HG03439 (cell line): ENCODE data around the gene EIF3I.

ENCODE experiments used
- ATAC-seq: cut with Tn5 transposase; IDR thresholded peaks from one replicate; pipeline ENCODE4 v1.9.1; 2021; ENCODE audit warnings: mild to moderate bottlenecking, moderate library complexity; ENCODE audit not compliant: unreplicated experiment

EIF3I gene

GRCh38 chr1:32228771-32229170 lies 6.6 kb downstream of the EIF3I start:
- ATAC-seq: no peak

DNA sequence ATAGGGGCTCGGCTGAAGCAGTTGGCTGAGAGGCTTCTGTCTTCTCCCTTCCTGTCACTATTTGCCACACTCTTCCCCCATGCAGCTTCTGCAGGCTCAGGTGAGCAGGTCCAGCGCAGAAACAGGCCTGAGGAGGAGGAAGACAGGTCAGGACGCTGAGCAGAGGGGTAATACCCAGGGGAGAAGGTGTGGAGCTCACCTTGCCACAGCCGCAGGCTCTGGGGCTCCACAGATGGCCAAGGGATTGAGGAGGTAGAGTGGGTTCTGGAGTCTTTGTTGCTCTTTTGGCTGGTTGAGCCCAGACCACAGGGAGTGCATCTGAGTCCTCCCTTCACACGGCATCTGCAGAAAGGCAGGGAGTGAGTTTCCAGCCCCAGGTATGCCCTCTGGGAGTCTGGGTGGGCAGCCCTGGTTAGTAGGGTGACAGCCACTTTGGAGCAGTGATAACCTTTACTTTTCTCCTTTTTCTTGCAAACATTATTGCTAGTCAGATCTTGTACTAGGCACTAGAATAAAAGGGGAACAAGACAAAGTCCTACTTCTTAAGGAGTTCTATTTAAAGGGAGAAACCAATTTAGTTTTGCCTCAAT lies 9.7 kb downstream of the EIF3I start:
- ATAC-seq: no peak

DNA sequence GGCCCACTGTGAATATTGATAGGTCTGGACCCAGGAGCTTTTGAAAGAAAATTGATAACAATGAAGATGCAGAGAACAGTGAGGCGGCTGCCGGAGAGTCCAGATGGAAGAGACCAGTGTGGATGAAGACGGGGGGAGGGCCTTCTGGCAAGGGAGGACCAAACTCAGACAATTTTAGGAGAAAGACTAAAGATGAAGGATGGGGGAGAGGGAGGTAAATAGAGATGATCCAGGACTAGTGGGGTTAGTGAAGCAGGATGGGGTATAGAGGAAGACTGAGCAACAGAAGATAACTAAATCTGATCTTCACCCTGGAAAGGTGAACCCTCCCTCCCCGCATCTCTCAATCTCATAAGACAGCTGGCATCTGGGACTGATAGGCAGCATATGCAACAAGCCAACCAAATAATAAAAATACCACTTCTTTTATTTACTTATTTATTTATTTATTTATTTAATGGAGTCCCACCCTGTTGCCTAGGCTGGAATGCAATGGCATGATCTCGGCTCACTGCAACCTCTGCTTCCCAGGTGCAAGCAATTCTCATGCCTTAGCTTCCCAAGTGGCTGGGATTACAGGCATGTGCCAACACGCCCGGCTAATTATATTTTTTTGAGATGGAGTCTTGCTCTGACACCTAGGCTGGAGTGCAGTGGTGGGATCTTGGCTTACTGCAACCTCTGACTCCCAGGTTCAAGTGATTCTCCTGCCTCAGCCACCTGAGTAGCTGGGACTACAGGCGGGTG lies 10.5 kb downstream of the EIF3I start:
- ATAC-seq: no peak

GRCh38 chr1:32234792-32235191 lies 12.6 kb downstream of the EIF3I start:
- ATAC-seq: no peak

- no peak for ATAC-seq
Observed at GRCh38 chr1:32239337-32239736, 17.1 kb downstream of the EIF3I start.

DNA sequence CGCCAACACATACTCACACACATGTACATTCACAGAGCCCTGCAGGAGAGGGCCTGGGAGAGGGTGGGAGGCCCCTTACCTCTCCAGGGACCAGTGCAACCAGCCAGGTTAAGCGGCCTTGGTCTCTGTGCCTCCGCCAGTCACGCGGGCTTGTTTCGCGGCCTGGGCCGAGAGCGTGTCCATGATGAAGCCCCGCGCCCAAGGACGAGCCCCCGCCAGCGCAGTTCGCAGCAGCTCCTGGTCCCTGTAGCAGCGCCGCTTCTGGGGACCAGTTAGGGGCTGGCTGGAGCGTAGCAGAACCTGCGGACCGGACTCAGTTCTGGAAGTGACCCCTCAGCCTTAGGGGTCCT lies 17.6 kb downstream of the EIF3I start:
- ATAC-seq: no peak

GRCh38 chr1:32240140-32240951 lies 18.1 kb downstream of the EIF3I start:
- no peak for ATAC-seq

- peak; percentile 45 for ATAC-seq
Observed at GRCh38 chr1:32241001-32241763, 19.0 kb downstream of the EIF3I start.

DNA sequence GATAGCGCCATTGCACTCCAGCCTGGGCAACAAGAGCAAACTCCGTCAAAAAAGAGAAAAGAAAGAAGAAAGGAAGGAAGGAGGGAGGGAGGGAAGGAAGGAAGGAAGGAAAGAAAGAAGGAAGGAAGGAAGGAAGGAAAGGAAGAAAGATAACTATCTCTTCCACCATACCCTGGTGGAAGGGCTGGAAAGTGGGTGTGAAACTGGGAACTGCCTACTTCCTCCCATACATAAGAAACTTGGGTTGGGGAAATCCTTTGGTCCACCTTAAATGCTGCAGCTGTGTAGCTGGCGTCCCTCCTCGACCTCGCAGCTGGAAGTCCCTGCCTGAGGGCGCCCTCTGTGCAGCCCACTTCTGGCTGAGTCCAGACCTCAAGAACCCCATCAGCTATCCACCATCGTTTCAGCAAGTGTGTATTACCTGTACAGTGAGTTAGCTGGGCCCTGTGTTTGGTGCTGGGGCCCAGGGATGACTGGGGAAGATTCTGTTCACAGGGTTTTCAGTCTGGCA lies 20.2 kb downstream of the EIF3I start:
- ATAC-seq: no peak

DNA sequence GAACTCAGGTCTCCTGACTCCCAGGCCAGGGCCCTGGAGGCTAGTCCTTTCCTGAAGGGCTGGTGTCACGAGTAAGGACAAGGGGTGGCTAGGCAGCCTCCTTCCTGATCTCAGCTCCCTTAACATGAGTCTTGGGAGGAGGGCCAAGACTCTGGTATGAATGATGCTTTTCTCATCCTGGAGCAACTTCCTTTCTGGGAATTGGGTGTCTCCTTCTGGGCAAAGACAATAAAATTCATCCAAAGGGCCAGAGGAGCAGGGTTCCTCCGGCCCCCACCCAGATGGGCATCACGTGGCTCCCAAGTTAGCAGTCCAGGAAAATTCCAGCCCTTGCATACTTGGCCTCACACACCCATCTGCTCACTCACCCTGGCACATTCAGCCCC lies 24.7 kb downstream of the EIF3I start, which contains the start of gene FAM167B:
Gene FAM167B, plus strand, starts transcription at position 335 of the 386 bp plus-strand sequence. CDS start 200 bp downstream, outside the sequence.
- no peak for ATAC-seq

DNA sequence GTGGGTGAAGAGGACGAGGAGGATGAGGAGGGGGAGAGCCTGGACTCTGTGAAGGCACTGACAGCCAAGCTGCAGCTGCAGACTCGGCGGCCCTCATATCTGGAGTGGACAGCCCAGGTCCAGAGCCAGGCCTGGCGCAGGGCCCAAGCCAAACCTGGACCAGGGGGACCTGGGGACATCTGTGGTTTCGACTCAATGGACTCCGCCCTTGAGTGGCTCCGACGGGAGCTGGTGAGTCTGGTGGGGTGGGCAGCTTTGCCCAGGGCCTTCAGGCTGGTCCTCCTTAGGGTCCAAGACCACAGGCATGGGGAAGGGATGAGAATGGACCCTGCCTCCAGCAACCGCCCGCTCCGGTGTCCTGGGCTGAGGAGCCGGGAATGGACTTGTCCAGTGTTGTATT lies 25.2 kb downstream of the EIF3I start:
- no peak for ATAC-seq

DNA sequence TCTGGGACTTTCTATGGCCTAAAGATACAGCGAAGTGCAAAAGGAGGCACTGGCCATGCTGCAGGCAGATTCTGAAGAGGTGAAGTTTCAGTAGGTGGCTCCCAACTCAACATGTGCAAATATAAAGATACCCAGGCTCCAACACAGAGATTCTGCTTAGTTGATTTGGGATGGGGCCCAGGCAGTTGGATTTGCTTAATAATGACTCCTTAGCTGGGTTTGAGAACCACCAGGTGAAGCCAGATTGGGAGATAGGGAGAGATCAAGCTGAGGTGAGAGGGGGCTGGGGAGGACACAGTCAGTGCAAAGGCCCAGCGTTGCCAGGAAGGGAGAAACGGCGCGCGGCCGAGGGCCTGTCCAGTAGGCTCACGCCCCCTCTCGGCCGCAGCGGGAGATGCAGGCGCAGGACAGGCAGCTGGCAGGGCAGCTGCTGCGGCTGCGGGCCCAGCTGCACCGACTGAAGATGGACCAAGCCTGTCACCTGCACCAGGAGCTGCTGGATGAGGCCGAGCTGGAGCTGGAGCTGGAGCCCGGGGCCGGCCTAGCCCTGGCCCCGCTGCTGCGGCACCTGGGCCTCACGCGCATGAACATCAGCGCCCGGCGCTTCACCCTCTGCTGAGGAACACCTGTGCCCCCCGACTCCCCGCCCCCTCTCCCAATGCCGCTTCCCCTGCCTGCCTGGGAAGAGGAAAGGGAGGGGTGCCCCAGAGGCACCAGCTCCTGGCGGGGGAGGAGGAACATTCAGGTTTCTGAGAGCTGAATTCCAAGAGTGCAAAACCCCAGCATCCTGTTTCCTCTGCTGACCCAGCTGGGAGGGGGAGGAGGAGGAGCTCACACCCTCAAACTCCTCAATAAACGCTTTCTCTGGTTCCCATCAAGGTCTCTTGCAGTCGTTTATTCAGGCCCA lies 26.0 kb downstream of the EIF3I start:
- no peak for ATAC-seq

DNA sequence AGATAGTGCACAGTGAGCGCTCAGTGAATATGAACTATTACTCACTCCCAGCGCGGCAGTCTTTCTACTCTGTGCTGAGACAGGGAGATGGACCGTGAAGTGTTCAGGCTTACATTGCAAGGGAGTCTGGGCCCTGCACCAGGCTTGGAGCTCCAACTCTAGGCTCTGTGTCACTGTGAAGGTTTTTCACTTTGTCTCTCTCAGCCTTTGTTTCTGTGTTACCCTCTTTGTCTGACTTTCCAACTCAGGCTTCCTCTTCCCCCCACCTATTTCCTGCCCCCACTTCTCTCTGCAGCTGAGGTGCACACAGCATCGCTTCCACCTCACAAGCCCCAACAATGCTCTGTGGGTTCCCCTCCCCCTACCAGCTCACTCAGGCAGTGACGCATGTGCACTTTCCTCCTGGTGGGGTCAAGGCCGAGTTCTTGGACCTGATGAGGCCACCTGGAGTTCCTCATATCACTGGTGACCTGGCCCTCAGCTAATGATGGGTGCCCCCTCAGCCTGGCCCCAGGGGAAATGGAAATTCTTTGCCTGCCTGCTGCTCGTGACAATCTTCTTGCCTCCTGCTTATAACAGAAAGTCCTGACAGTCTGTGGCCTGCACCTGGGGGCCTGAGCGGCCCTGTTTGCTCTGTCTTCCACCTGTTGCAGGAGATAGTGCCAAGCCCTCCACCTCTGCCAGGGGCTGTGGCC lies 27.8 kb downstream of the EIF3I start:
- ATAC-seq: no peak

- no peak for ATAC-seq
Observed at GRCh38 chr1:32250893-32251716, 28.9 kb downstream of the EIF3I start, which contains the start of gene LCK. Gene LCK, plus strand, starts transcription at chr1:32251265. Its CDS starts 23,065 bp downstream, at chr1:32274330.

GRCh38 chr1:32255072-32256071 lies 33.2 kb downstream of the EIF3I start:
- no peak for ATAC-seq

GRCh38 chr1:32256473-32257226 lies 34.4 kb downstream of the EIF3I start:
- ATAC-seq: no peak

DNA sequence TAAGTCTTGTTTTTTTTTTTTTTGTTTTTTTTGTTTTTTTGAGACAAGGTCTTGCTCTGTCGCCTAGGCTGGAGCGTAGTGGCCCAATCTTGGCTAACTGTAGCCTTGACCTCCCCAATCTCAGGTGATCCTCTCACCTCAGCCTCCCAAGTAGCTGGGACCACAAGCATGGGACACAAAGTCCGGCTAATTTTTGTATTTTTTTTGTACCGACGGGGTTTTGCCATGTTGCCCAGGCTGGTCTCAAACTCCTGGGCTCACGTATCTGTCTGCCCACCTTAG lies 35.0 kb downstream of the EIF3I start:
- no peak for ATAC-seq
